ENCODE data around the gene KRT28.

Gene KRT28

DNA sequence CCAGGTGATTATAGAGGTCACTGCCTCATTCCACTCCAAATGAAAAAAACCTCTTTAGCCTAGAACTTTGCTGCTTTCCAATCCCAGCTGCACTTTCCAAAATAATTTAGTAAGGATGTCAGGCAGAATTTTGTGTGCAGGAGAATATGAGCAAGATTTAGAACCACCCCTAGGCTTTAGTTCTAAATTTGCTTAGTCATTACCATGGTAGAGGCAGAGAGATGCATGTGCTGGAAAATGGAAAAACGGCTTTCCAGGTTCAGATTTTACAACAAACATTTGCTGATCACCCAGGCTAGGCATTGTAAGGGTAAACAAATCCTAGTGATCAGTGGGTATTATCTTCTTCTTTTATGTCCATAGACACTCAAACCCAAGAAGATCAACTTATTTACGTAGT, 34.1 kb downstream of the KRT28 start:
- TF ChIP-seq, protein P1, sequence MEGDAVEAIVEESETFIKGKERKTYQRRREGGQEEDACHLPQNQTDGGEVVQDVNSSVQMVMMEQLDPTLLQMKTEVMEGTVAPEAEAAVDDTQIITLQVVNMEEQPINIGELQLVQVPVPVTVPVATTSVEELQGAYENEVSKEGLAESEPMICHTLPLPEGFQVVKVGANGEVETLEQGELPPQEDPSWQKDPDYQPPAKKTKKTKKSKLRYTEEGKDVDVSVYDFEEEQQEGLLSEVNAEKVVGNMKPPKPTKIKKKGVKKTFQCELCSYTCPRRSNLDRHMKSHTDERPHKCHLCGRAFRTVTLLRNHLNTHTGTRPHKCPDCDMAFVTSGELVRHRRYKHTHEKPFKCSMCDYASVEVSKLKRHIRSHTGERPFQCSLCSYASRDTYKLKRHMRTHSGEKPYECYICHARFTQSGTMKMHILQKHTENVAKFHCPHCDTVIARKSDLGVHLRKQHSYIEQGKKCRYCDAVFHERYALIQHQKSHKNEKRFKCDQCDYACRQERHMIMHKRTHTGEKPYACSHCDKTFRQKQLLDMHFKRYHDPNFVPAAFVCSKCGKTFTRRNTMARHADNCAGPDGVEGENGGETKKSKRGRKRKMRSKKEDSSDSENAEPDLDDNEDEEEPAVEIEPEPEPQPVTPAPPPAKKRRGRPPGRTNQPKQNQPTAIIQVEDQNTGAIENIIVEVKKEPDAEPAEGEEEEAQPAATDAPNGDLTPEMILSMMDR (IDR thresholded peaks at IDR 0.05; ENCODE audit: low read depth, low read length) = no peak
- DNase-seq = no peak
- H3K36me3 ChIP-seq = no peaks in the 10 kb centered on the region
- peaks cover 26% of the 10 kb centered on the region for H3K27me3 ChIP-seq
- H3K9me3 ChIP-seq = no peaks in the 10 kb centered on the region
- H3K4me3 ChIP-seq (ENCODE audit: low read depth, low read length) = no peak overlapping the region
- H3K4me1 ChIP-seq = no peaks in the 10 kb centered on the region

DNA sequence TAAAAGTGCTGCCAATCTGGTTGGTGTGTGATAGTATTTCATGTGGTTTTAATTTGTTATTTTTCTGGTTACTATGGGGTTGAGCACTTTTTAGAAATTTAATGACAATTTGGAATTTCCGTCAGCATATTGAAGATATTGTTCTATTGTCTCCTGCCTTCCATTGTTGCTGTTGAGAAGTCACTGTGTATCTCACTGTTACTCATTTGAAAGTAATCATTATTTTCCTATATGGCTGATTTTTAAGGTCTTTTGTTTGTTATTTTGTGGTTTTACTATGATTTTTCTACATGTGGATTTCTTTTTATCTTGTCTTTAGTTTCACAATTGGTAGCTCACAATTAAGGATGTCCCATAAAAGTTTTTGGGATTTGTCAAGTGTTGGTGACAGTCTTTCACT, 36.0 kb downstream of the KRT28 start:
- peaks cover 14% of the 10 kb centered on the region for H3K27me3 ChIP-seq
- H3K4me3 ChIP-seq (ENCODE audit: low read depth, low read length) = no peak overlapping the region
- DNase-seq = no peak
- TF ChIP-seq, protein P1 (IDR thresholded peaks at IDR 0.05; ENCODE audit: low read depth, low read length) = no peak
- H3K9me3 ChIP-seq = no peaks in the 10 kb centered on the region
- H3K36me3 ChIP-seq = no peaks in the 10 kb centered on the region
- H3K4me1 ChIP-seq = no peaks in the 10 kb centered on the region

DNA sequence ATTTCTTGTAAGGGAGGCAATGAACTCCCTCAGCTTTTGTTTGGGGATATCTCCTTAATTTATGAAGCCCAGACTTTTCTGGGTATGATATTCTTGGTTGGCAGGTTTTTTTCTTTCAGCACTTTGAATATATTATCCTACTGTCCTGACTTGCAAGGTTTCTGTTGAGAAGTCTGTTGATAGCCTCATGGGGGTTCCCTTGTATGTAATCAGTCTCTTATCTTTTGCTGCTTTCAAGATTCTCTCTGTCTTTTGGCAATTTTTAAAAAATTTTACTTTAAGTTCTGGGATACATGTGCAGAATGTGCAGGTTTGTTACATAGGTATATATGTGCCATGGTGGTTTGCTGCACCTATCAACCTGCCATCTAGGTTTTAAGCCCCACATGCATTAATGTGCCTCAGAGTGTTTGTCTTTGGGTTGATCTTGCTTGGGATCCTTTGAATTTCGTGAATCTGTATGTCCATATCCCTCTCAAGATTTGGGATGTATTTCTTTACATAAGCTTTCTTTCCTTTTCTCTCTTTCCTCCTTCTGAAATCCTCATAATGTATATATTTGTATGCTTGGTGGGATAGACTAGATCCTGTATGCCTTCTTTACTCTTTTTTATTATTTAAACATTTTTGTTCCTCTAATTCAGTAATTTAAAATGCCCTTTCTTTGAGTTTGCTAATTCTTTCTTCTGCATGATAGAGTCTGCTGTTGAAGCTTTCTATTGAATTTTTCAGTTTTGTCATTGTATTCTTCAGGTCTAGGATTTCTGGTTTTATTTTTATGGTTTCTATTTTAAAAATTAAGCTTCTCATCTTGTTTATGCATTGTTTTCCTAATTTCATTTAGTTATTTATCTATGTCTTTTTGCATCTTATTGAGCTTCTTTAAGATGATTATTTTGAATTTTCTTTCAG, 39.4 kb downstream of the KRT28 start:
- no peak for DNase-seq
- TF ChIP-seq, protein P1 (IDR thresholded peaks at IDR 0.05; ENCODE audit: low read depth, low read length) = no peak
- Histone ChIP-seq H3K9me3 (no peaks in the 10 kb centered on the region), H3K27me3 (peaks cover 6% of the 10 kb centered on the region; the same call in 1 of the 2 replicates), H3K4me1 (no peaks in the 10 kb centered on the region), H3K4me3 (ENCODE audit: low read depth, low read length) (no peak overlapping the region), H3K36me3 (no peaks in the 10 kb centered on the region)

DNA sequence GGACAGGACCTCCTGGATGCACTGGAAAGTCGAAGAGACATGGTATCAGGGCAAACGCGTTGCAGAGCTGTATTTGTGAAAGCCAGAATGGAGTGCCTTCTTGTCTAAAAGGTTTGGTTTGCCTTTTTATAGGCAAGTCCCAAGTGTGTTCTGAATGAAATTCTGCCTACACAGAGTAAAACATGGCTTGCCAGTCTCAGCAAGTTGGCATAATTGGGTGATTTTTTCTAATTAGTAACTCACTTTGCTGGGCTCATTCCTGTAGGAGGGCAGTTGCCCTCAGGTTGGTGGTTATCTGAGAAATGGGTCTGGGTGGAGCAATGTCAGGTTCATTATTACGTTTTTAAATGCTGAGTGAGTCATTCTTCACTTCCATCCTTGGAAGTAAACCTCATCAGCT, 44.5 kb downstream of the KRT28 start, which contains the start of gene KRT25:
TSS of gene KRT25 (minus strand) at position 101 of the 400 bp plus-strand sequence. CDS start at position 41, 60 bp downstream.
- TF ChIP-seq, protein P1 (IDR thresholded peaks at IDR 0.05; ENCODE audit: low read depth, low read length) = no peak
- Histone ChIP-seq H3K4me3 (ENCODE audit: low read depth, low read length) (no peak within 1 kb of the TSS), H3K9me3 (no peaks in the 10 kb centered on the region), H3K27me3 (peaks cover 30% of the 10 kb centered on the region), H3K4me1 (no peaks in the 10 kb centered on the region), H3K36me3 (no peaks in the 10 kb centered on the region)
- no peak for DNase-seq

DNA sequence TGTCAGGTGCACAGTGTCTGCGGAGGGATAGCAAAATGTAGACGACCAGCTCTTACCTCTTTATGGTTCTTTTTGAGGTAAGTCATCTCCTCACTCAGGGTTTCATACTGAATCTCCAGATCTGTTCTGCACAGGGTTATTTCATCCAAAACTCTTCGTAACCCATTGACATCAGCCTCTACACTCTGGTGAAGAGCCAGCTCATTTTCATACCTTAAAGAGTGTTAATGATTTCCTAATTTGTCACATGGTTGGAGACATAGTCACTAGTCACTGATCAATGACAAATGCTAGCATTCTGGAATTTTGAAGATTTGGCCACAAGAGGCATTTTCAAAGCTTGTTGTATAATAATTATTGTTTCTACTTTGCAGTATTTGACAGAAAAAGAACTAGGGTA, 46.0 kb downstream of the KRT28 start:
- no peak overlapping the region for H3K4me3 ChIP-seq (ENCODE audit: low read depth, low read length)
- TF ChIP-seq, protein P1 (IDR thresholded peaks at IDR 0.05; ENCODE audit: low read depth, low read length) = no peak
- peaks cover 41% of the 10 kb centered on the region for H3K27me3 ChIP-seq
- no peak for DNase-seq
- no peaks in the 10 kb centered on the region for H3K36me3 ChIP-seq
- no peaks in the 10 kb centered on the region for H3K9me3 ChIP-seq
- H3K4me1 ChIP-seq = no peaks in the 10 kb centered on the region

DNA sequence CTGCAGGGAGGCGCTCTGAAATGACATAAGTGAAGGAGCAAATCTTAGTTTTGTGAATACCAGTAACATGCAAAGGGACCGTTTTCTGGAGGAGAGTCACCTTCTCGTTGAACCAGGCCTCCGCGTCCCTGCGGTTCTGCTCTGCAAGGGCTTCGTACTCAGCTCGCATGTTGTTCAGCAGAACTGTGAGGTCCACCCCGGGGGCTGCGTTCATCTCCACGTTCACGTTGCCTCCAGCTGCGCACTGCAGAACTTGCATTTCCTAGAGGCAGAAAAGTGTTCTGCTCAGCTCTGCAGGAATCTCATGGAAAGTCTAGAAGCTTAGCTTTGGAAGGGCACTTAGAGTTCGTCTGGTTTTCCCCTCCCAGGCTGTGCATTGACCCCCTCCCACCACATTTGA, 48.7 kb downstream of the KRT28 start:
- Histone ChIP-seq H3K4me1 (no peaks in the 10 kb centered on the region), H3K9me3 (no peaks in the 10 kb centered on the region), H3K4me3 (ENCODE audit: low read depth, low read length) (no peak overlapping the region), H3K36me3 (no peaks in the 10 kb centered on the region), H3K27me3 (peaks cover 41% of the 10 kb centered on the region)
- TF ChIP-seq, protein P1 (IDR thresholded peaks at IDR 0.05; ENCODE audit: low read depth, low read length) = no peak
- no peak for DNase-seq
